A673 (cell line): ENCODE results near the gene MGMT. TPM values are rescaled to one million over a fixed set of nuclear protein-coding genes. Genes with fewer than 3 reads are reported as not detected.

Experiments
- BruUV-seq: library from RNA; stranded (reverse); fragments of 400-500 nt; replicated peaks from 2 replicates; lab custom pipeline; 2021; lab: Mats Ljungman, UMichigan
- CTCF ChIA-PET: fragments of 300-600 bp; sonication (Branson Sonifier 250); formaldehyde crosslinking; loops from one replicate; lab custom pipeline; 2022; ENCODE audit warnings: antibody characterized with exemption; lab: Charles Lee
- POLR2A ChIA-PET: fragments of 300-600 bp; sonication (Branson Sonifier 250); formaldehyde crosslinking; loops from one replicate; lab custom pipeline; 2022; ENCODE audit warnings: antibody characterized with exemption; ENCODE audit not compliant: low non-redundant PET; lab: Charles Lee
- DNase-seq: peaks from one replicate; pipeline ENCODE4 v3.0.0-alpha.2; 2015; ENCODE audit warnings: low spot score
- H3K27ac ChIP-seq: fragments of 200-600 bp; sonication (generic); 2 replicates; pipeline ENCODE4 v1.5.1; 2016; ENCODE audit warnings: mixed run types, low read depth, mild to moderate bottlenecking, mixed read lengths, antibody characterized with exemption, low read length; ENCODE audit not compliant: poor library complexity, severe bottlenecking
- H3K27me3 ChIP-seq: fragments of 200-600 bp; sonication (generic); replicated peaks from 2 replicates; pipeline ENCODE4 v1.6.1; 2017; ENCODE audit warnings: mixed run types, low read depth, mild to moderate bottlenecking, mixed read lengths, antibody characterized with exemption, low read length; ENCODE audit not compliant: insufficient read depth, poor library complexity
- H3K36me3 ChIP-seq: fragments of 200-600 bp; sonication (generic); 2 replicates; pipeline ENCODE4 v1.6.1; 2016; ENCODE audit warnings: mixed run types, mild to moderate bottlenecking, mixed read lengths, antibody characterized with exemption, low read length; ENCODE audit not compliant: insufficient read depth, poor library complexity, severe bottlenecking
- H3K4me1 ChIP-seq: fragments of 200-600 bp; sonication (generic); 2 replicates; pipeline ENCODE4 v1.6.1; 2017; ENCODE audit warnings: mixed run types, mild to moderate bottlenecking, mixed read lengths, antibody characterized with exemption, low read length; ENCODE audit not compliant: insufficient read depth, poor library complexity, severe bottlenecking
- H3K4me3 ChIP-seq: fragments of 200-600 bp; sonication (generic); 2 replicates; pipeline ENCODE4 v1.5.1; 2016; ENCODE audit warnings: low read depth, mixed run types, mild to moderate bottlenecking, mixed read lengths, low read length; ENCODE audit not compliant: poor library complexity, severe bottlenecking
- H3K9me3 ChIP-seq: fragments of 200-600 bp; sonication (generic); 2 replicates; pipeline ENCODE4 v1.6.1; 2016; ENCODE audit warnings: mixed run types, low read depth, mild to moderate bottlenecking, mixed read lengths, antibody characterized with exemption, low read length; ENCODE audit not compliant: poor library complexity, severe bottlenecking
- EZH2 ChIP-seq: fragments of 200-600 bp; sonication (generic); IDR thresholded peaks from 2 replicates; pipeline ENCODE4 v1.6.1; 2017; ENCODE audit warnings: borderline replicate concordance, low read depth, mild to moderate bottlenecking, mixed read lengths, antibody characterized with exemption, low read length; ENCODE audit not compliant: poor library complexity, severe bottlenecking
- intact Hi-C: fragments of 100-400 bp; cut with micrococcal nuclease; formaldehyde crosslinking; loops from one replicate; pipeline ENCODE4 v1.10.0; 2022; ENCODE audit not compliant: unreplicated experiment
- total RNA-seq: library from RNA; stranded (reverse); gene quantifications from 2 replicates; pipeline ENCODE4 v1.2.3, GENCODE V29; 2021
- TF ChIP-seq, protein P1 (sequence below): fragments of 300-800, 200-600 bp; sonication (generic); conservative IDR thresholded peaks from 2 replicates; pipeline ENCODE4 v1.5.1; 2017; ENCODE audit warnings: low read depth, mild to moderate bottlenecking, antibody characterized with exemption, low read length, moderate library complexity, mixed read lengths

MGMT gene
- total RNA-seq, 1 experiment from 2014 or later: 19.5 TPM

DNA sequence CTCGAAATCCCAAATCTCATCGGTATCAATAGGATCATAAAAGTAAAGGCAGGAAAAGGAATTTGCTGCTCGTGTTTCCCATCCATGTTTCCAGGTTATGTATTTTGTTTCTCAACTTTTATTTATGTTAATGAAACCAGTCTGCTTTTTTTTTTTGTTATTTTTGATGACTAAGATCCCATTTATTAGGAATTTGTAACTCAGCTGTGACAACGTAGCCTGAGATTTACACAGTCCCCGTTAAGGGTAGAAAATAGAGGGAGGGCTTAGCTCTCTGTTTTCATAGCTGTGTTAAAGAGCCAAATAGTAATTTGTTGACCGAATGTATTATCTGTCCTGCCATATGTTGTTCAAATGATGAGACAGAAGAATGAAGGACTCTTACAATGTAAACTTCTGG is 164.0 kb downstream of the MGMT start:
- no peak for TF ChIP-seq EZH2
- TF ChIP-seq, protein P1, sequence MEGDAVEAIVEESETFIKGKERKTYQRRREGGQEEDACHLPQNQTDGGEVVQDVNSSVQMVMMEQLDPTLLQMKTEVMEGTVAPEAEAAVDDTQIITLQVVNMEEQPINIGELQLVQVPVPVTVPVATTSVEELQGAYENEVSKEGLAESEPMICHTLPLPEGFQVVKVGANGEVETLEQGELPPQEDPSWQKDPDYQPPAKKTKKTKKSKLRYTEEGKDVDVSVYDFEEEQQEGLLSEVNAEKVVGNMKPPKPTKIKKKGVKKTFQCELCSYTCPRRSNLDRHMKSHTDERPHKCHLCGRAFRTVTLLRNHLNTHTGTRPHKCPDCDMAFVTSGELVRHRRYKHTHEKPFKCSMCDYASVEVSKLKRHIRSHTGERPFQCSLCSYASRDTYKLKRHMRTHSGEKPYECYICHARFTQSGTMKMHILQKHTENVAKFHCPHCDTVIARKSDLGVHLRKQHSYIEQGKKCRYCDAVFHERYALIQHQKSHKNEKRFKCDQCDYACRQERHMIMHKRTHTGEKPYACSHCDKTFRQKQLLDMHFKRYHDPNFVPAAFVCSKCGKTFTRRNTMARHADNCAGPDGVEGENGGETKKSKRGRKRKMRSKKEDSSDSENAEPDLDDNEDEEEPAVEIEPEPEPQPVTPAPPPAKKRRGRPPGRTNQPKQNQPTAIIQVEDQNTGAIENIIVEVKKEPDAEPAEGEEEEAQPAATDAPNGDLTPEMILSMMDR: no peak
- intact Hi-C loops: no loop called here
- Histone ChIP-seq H3K36me3 (no peaks in the 10 kb centered on the region), H3K4me3 (no peak overlapping the region), H3K27me3 (no peaks in the 10 kb centered on the region), H3K4me1 (peaks cover 13% of the 10 kb centered on the region), H3K27ac (no peak overlapping the region), H3K9me3 (peaks cover 11% of the 10 kb centered on the region)
- no peak for DNase-seq
- ChIA-PET POLR2A (no interaction called here), CTCF (no interaction called here)
- no TSS peak for BruUV-seq

DNA sequence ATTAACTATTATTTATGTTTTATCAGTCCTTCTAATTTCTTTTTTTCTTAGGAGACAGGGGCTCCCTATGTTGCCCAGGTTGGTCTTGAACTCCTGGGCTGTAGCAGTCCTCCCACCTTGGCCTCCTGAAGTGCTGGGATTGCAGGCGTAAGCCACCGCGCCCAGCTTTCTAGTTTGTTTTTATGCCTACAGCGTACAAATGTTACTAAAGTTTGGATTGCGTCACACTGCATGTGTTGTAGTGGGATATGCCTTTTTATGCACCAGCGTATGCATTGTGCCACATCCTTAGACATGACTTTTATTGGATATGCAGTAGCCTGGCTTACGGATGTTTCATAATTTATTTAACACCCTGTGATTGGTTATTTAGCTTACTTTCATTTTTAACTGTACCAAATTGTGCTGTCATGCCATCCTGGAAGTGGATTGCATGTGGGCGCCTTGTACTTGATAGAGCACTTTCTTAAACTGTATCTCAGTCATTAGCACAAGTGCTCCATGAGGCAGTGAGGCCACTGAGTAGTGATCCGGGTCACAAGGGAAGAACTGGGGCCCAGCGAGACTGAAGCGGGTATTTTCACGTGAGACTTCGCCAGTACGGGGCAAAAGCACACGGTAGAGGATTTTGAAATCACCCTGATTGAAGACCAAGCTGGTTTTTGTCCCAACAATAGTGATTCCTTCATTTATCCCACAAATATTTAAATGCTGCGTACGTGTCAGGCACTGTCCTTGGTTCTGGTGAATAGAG is 165.0 kb downstream of the MGMT start:
- Histone ChIP-seq H3K27ac (no peak overlapping the region), H3K9me3 (peaks cover 11% of the 10 kb centered on the region), H3K36me3 (no peaks in the 10 kb centered on the region), H3K4me1 (peaks cover 13% of the 10 kb centered on the region), H3K4me3 (no peak overlapping the region), H3K27me3 (no peaks in the 10 kb centered on the region)
- no peak for DNase-seq
- intact Hi-C loops: no loop called here
- no TSS peak for BruUV-seq
- TF ChIP-seq EZH2: no peak
- TF ChIP-seq, protein P1: no peak
- ChIA-PET POLR2A (no interaction called here), CTCF (no interaction called here)

DNA sequence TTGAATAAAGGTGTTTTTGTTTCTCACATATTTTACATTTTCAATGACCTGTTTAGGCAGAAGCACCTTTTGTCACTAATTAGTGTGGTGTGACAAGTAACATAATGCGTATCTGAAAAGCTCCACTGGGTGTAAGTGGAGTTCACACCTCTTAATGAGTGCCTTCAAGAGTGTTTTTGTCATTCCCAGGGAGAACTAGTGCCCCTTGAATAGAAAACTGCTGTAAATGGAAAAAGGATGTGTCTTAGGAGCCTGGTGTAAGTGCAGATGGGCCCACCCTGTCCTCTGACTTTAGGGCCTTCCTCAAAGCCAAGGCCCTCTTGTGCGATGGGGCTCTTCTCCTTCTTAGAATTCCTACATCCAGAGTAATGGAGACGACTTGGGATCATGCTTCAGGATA is 170.0 kb downstream of the MGMT start:
- intact Hi-C loops: no loop called here
- no TSS peak for BruUV-seq
- H3K4me3 ChIP-seq: no peak overlapping the region
- no peak for TF ChIP-seq EZH2
- TF ChIP-seq, protein P1: no peak
- no peaks in the 10 kb centered on the region for H3K27me3 ChIP-seq
- no peak overlapping the region for H3K27ac ChIP-seq
- H3K36me3 ChIP-seq: no peaks in the 10 kb centered on the region
- ChIA-PET CTCF (no interaction called here), POLR2A (no interaction called here)
- DNase-seq: no peak
- H3K4me1 ChIP-seq: no peaks in the 10 kb centered on the region
- H3K9me3 ChIP-seq: peaks cover 11% of the 10 kb centered on the region
